Left lung (tissue), 10 donors: ENCODE results near the gene TACC3. TPM values are rescaled to one million over a fixed set of nuclear protein-coding genes. Genes with fewer than 3 reads are reported as not detected.
A peak's percentile ranks its signal among the peaks of the same experiment; 100 is the strongest.
"Not testable (repeated sequence)": the region's sequence is repeated elsewhere in the genome, so short reads cannot be mapped to it uniquely, and the experiment has no call there.

ENCODE experiments used
- ATAC-seq: fragments of 200-7000 bp; cut with Tn5 transposase; one replicate; pipeline ENCODE4 v1.9.1; 2020; ENCODE audit warnings: moderate library complexity
- DNase-seq, 4 donors: peaks; one replicate each; pipeline ENCODE4 v3.0.0-alpha.2; 2013 to 2020
- H3K27ac ChIP-seq, 2 donors: fragments of 200-600 bp; sonication (generic) in 1 of 2; one replicate each; pipeline versions ENCODE4 v1.5.0 to v1.8.0; 2020 to 2021
- H3K27me3 ChIP-seq, 2 donors: fragments of 200-600 bp; sonication (generic) in 1 of 2; one replicate each; pipeline versions ENCODE4 v1.5.0 to v1.8.0; 2020 to 2021
- H3K36me3 ChIP-seq, 2 donors: fragments of 200-600 bp; sonication (generic) in 1 of 2; one replicate each; pipeline versions ENCODE4 v1.5.0 to v1.8.0; 2020 to 2021
- H3K4me1 ChIP-seq, 2 donors: fragments of 200-600 bp; one replicate each; pipeline ENCODE4 v1.8.0; 2021
- H3K4me3 ChIP-seq, 2 donors: fragments of 200-600 bp; sonication (generic) in 1 of 2; one replicate each; pipeline versions ENCODE4 v1.5.0 to v1.8.0; 2020 to 2021; ENCODE audit warnings: mild to moderate bottlenecking in 1 of 2
- H3K9me3 ChIP-seq, 2 donors: fragments of 200-600 bp; sonication (generic) in 1 of 2; one replicate each; pipeline versions ENCODE4 v1.5.0 to v1.8.0; 2020 to 2021
- intact Hi-C, 2 donors: fragments of 100-400 bp; cut with DNase I; formaldehyde crosslinking; loops; one replicate each; pipeline versions ENCODE4 v1.11.2 to v1.14.2; 2022
- polyA plus RNA-seq, 6 donors: library from polyadenylated mRNA; unstranded; fragments of 120-200 nt; gene quantifications; one replicate each; pipeline ENCODE4 v1.2.1, GENCODE V29; 2013; ENCODE audit not compliant: insufficient read length in 6 of 6
- total RNA-seq, 2 donors: library from RNA; stranded (reverse); fragmentation: NEBNext Ultra II Directional; extraction: Animal tissue kit (Norgen Biotek cat#: 25700); gene quantifications; one replicate each; pipeline ENCODE4 v1.2.1, GENCODE V29; 2021
- TF ChIP-seq, protein P1 (sequence below), 2 donors: fragments of 200-600 bp; sonication (generic) in 1 of 2; IDR thresholded peaks; one replicate each; pipeline versions ENCODE4 v1.5.0 to v1.8.0; 2021; ENCODE audit warnings: antibody characterized with exemption in 2 of 2
- donor health status: DM: no; HTN: yes; CAD: no.
- donor health status: DM: no; HTN: no; CAD: no.

Gene TACC3
- total and polyA plus RNA-seq, 8 donors = 20.3 to 76.2 (median 44.7) TPM

DNA sequence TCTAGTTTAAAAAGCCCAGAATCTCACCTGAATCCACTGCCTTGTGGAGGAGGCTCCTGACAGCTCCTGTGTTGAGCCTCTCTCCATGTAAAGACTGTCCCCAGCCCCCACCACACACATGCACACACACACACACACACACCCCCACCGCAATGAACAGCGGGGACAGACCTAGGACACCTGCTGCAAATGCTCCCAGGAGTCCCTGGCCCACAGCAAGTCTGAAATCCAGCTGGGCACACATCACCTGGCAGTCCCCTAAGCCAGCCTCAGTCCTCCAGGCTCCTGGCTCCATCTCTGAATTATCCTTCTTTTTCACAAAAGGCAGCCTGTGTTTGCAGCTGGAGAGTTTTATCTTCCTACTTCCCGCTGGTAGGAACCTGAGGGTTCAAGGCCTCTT is 30.6 kb upstream of the TACC3 start:
- DNase-seq (no peak), ATAC-seq (no peak)
- Histone ChIP-seq H3K9me3 (no peaks in the 10 kb centered on the region), H3K4me1 (peaks cover 0 to 12% of the 10 kb centered on the region in 2 donors), H3K4me3 (no peak overlapping the region), H3K27ac (no peak overlapping the region), H3K27me3 (no peaks in the 10 kb centered on the region), H3K36me3 (peaks cover 0 to 59% of the 10 kb centered on the region in 2 donors)
- intact Hi-C loops = loop anchor here in 1 of 2 donors (5.0 kb wide), 1 partner anchor 37 kb away; no protein-coding TSS in a partner anchor
- TF ChIP-seq, protein P1, sequence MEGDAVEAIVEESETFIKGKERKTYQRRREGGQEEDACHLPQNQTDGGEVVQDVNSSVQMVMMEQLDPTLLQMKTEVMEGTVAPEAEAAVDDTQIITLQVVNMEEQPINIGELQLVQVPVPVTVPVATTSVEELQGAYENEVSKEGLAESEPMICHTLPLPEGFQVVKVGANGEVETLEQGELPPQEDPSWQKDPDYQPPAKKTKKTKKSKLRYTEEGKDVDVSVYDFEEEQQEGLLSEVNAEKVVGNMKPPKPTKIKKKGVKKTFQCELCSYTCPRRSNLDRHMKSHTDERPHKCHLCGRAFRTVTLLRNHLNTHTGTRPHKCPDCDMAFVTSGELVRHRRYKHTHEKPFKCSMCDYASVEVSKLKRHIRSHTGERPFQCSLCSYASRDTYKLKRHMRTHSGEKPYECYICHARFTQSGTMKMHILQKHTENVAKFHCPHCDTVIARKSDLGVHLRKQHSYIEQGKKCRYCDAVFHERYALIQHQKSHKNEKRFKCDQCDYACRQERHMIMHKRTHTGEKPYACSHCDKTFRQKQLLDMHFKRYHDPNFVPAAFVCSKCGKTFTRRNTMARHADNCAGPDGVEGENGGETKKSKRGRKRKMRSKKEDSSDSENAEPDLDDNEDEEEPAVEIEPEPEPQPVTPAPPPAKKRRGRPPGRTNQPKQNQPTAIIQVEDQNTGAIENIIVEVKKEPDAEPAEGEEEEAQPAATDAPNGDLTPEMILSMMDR (IDR thresholded peaks at IDR 0.05) = no peak

DNA sequence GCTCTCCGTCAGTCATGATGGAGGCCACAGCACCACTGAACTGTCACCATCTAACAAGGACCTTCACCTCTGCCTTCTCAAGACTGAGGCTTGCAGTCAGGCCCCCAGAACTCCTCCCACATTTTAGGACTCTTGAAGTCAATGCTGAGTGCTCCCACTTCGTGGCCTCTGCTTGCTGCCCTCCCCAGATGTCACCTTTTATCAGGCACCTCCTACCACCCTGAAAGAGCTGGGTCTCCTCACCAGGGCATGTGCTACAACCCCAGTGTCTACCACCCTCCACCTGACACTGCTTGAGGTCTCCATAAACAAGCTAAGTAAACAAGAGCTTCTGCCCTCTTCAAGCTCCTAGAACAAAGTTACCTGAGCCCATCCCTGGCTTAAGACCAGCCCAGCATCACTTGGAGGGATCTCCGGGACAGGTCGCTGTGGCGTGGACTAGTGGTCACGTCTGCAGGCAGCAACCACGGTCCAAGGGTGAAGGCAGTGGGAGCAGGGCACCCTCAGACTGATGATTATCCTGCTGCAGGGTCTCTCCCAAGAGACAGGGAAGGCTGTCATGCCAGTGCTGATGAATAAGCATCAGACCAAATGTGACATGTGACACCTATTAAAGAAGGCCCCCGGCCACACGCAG is 29.5 kb upstream of the TACC3 start:
- Histone ChIP-seq H3K9me3 (no peaks in the 10 kb centered on the region), H3K36me3 (peaks cover 0 to 70% of the 10 kb centered on the region in 2 donors), H3K4me3 (no peak overlapping the region), H3K27me3 (no peaks in the 10 kb centered on the region), H3K27ac (no peak overlapping the region), H3K4me1 (peaks cover 0 to 12% of the 10 kb centered on the region in 2 donors)
- intact Hi-C loops = loop anchor here in 1 of 2 donors (5.0 kb wide), 1 partner anchor 35 kb away; no protein-coding TSS in a partner anchor
- ATAC-seq (no peak), DNase-seq (no peak)
- TF ChIP-seq, protein P1 (IDR thresholded peaks at IDR 0.05) = no peak

DNA sequence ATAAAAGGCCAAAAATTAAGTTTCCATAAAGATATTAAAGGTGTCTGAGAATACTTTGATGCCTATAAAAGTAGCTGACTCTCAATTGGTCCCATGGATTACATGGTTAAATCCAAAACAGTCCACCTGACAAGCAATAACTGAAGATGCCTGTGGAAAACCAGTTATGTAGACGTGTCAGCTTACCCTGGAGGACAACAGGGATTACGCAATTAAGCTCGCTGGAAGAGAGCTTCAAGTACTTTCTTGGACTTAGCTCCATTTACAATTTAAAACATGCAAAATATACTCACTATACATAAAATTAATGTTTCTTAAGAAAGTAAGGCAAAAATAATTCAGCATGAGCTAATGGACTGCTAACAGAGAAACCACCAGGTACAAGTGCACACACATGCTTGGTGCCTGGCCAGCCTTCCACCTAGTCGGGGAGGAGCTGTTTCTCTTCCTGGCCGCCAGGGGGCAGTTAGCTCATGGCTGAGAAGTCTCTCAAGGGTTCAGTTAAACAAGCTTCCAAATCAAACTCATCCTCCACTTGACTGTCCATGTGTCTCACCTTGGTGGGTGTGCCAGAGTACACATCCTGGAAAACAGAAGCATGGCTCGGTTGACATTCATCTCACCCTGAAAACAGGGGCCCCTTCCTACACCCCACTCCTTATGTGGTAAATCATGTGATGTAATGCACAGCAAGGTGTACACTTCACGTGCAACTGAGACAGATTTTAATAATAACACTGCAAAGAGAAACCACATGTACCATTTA is 28.0 kb upstream of the TACC3 start:
- Histone ChIP-seq H3K4me3 (no peak overlapping the region), H3K9me3 (no peaks in the 10 kb centered on the region), H3K27me3 (no peaks in the 10 kb centered on the region), H3K27ac (no peak overlapping the region), H3K4me1 (peaks cover 0 to 12% of the 10 kb centered on the region in 2 donors), H3K36me3 (peaks cover 0 to 83% of the 10 kb centered on the region in 2 donors)
- ATAC-seq (peak; percentile 95), DNase-seq (peak; percentile 53 to 91 (median 80))
- intact Hi-C loops = loop anchor here in 1 of 2 donors (5.0 kb wide), 1 partner anchor 34 kb away; no protein-coding TSS in a partner anchor
- TF ChIP-seq, protein P1 (IDR thresholded peaks at IDR 0.05) = peak; percentile 89 to 98

DNA sequence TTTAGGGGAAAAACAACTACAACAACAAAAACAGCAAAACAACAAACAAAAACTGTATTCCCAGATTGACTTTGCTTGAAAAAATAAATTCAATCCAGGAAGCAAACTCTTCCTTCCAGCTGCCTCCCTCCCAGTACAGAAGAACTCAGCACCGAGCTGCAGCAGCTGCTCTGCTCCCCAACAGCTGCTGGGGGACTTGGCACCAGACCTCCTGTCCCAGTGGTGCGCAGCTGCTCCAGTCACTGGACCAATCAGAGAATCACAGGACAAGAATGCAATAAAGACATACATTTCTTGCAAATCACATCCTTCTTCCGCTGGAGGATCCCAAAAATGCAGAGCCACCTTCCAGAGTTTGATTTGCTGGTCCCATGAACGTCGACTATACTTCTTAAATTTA is 25.4 kb upstream of the TACC3 start:
- no peak overlapping the region for H3K4me3 ChIP-seq

DNA sequence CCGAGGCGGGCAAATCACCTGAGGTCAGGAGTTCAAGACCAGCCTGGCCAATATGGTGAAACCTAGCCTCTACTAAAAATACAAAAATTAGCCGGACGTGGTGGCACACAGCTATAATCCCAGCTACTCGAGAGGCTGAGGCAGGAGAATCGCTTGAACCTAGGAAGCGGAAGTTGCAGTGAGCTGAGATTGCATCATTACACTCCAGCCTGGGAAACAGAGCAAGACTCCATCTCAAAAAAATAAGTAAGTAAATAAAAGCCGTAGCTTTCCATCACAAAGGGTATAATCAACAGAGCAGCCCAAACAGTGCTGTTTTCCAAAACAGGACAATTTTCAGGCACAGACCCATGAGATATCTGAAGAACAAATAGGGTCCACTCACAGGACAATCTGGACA is 19.6 kb upstream of the TACC3 start:
- DNase-seq, H3K27me3 ChIP-seq, H3K9me3 ChIP-seq, H3K4me3 ChIP-seq, ATAC-seq, intact Hi-C loops: not testable (repeated sequence)
- H3K4me1 ChIP-seq = peaks cover 0 to 23% of the 10 kb centered on the region in 2 donors
- peaks cover 5 to 89% of the 10 kb centered on the region in 2 donors for H3K36me3 ChIP-seq
- H3K27ac ChIP-seq = peak overlapping the region in 1 of 2 donors; percentile 48

More for the DNA sequence above, 25.4 kb upstream of the TACC3 start:
- TF ChIP-seq, protein P1 (IDR thresholded peaks at IDR 0.05) = no peak
- Histone ChIP-seq H3K9me3 (no peaks in the 10 kb centered on the region), H3K36me3 (peaks cover 0 to 95% of the 10 kb centered on the region in 2 donors), H3K27me3 (no peaks in the 10 kb centered on the region), H3K4me1 (peaks cover 0 to 19% of the 10 kb centered on the region in 2 donors), H3K27ac (no peak overlapping the region)
- DNase-seq (no peak), ATAC-seq (no peak)
- intact Hi-C loops = no loop called here
